HG02798 (cell line): ENCODE data around the gene ZBTB43.

Source experiments
- ATAC-seq: cut with Tn5 transposase; IDR thresholded peaks from one replicate; pipeline ENCODE4 v1.9.1; 2021; ENCODE audit warnings: mild to moderate bottlenecking; ENCODE audit not compliant: unreplicated experiment, poor library complexity

ZBTB43 gene

GRCh38 chr9:126853667-126854066 is 48.8 kb downstream of the ZBTB43 start:
- no peak for ATAC-seq

GRCh38 chr9:126854734-126855133 is 49.9 kb downstream of the ZBTB43 start:
- ATAC-seq = no peak

- ATAC-seq = no peak
Measured at GRCh38 chr9:126856326-126856877, 51.6 kb downstream of the ZBTB43 start.

GRCh38 chr9:126857261-126857960 is 52.6 kb downstream of the ZBTB43 start:
- no peak for ATAC-seq

- ATAC-seq = no peak
Measured at GRCh38 chr9:126859111-126859510, 54.3 kb downstream of the ZBTB43 start.

GRCh38 chr9:126860077-126860756 is 55.4 kb downstream of the ZBTB43 start, which contains the start of gene ZBTB34:
TSS of gene ZBTB34 (plus strand) at chr9:126860639. CDS start at chr9:126879400, 18,761 bp downstream.
- ATAC-seq = peak; percentile 72

GRCh38 chr9:126860757-126861466 is 56.1 kb downstream of the ZBTB43 start:
- peak; percentile 30 for ATAC-seq

- ATAC-seq = no peak
Measured at GRCh38 chr9:126861707-126862103, 56.9 kb downstream of the ZBTB43 start.

GRCh38 chr9:126862104-126862761 is 57.4 kb downstream of the ZBTB43 start:
- ATAC-seq = no peak

GRCh38 chr9:126864771-126865170 is 59.9 kb downstream of the ZBTB43 start:
- ATAC-seq = no peak

GRCh38 chr9:126869368-126869767 is 64.5 kb downstream of the ZBTB43 start:
- no peak for ATAC-seq

- ATAC-seq = no peak
Measured at GRCh38 chr9:126872516-126872915, 67.7 kb downstream of the ZBTB43 start.

- no peak for ATAC-seq
Measured at GRCh38 chr9:126874546-126875314, 69.9 kb downstream of the ZBTB43 start.

- no peak for ATAC-seq
Measured at GRCh38 chr9:126875756-126876510, 71.1 kb downstream of the ZBTB43 start.

GRCh38 chr9:126876531-126876930 is 71.7 kb downstream of the ZBTB43 start:
- no peak for ATAC-seq

GRCh38 chr9:126877418-126877817 is 72.6 kb downstream of the ZBTB43 start:
- ATAC-seq = no peak

- no peak for ATAC-seq
Measured at GRCh38 chr9:126879288-126879687, 74.4 kb downstream of the ZBTB43 start.

- no peak for ATAC-seq
Measured at GRCh38 chr9:126880226-126880946, 75.5 kb downstream of the ZBTB43 start.
